ENCODE results near the gene HBG2. TPM values are rescaled to one million over a fixed set of nuclear protein-coding genes. Genes with fewer than 3 reads are reported as not detected.

Gene HBG2
- total RNA-seq, 1 experiment from 2014 or later = 1.4 TPM

GRCh38 chr11:5285703-5286340 is 31.2 kb upstream of the HBG2 start:
- DNase-seq (ENCODE audit: low read depth, low spot score) = no peak
- in situ Hi-C loops (cut with HindIII; ENCODE audit: low pct_unique_long_range_greater_than_20kb, low sequenced_read_pairs) = no loop called here

GRCh38 chr11:5284637-5285036 is 30.1 kb upstream of the HBG2 start:
- DNase-seq (ENCODE audit: low read depth, low spot score) = no peak
- in situ Hi-C loops (cut with HindIII; ENCODE audit: low pct_unique_long_range_greater_than_20kb, low sequenced_read_pairs) = no loop called here

- in situ Hi-C loops (cut with HindIII; ENCODE audit: low pct_unique_long_range_greater_than_20kb, low sequenced_read_pairs) = no loop called here
- no peak for DNase-seq (ENCODE audit: low read depth, low spot score)
Measured at GRCh38 chr11:5283882-5284281, 29.3 kb upstream of the HBG2 start.

- in situ Hi-C loops (cut with HindIII; ENCODE audit: low pct_unique_long_range_greater_than_20kb, low sequenced_read_pairs) = no loop called here
- no peak for DNase-seq (ENCODE audit: low read depth, low spot score)
Measured at GRCh38 chr11:5283086-5283485, 28.5 kb upstream of the HBG2 start.

DNA sequence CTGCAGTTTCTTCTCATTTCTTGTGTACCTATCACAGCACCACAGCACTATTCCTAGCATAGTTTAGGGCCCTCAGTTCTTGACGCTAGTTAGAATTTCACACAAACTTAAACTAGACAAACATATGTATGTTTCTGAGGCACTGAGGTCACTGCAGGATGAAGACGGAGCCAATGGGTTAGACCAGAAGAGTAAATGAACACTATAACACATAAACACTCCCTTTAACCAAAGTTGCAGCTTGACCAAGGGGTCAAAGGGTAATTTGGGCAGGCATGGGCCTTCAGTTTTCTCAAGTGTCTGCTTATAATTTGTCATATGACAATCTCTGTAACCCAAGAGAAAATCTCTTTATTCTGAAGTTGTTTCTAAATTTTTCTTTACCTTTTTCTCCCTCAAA is 28.0 kb upstream of the HBG2 start:
- DNase-seq (ENCODE audit: low read depth, low spot score) = no peak
- in situ Hi-C loops (cut with HindIII; ENCODE audit: low pct_unique_long_range_greater_than_20kb, low sequenced_read_pairs) = no loop called here

GRCh38 chr11:5281596-5281995 is 27.0 kb upstream of the HBG2 start:
- in situ Hi-C loops (cut with HindIII; ENCODE audit: low pct_unique_long_range_greater_than_20kb, low sequenced_read_pairs) = no loop called here
- DNase-seq (ENCODE audit: low read depth, low spot score) = no peak

DNA sequence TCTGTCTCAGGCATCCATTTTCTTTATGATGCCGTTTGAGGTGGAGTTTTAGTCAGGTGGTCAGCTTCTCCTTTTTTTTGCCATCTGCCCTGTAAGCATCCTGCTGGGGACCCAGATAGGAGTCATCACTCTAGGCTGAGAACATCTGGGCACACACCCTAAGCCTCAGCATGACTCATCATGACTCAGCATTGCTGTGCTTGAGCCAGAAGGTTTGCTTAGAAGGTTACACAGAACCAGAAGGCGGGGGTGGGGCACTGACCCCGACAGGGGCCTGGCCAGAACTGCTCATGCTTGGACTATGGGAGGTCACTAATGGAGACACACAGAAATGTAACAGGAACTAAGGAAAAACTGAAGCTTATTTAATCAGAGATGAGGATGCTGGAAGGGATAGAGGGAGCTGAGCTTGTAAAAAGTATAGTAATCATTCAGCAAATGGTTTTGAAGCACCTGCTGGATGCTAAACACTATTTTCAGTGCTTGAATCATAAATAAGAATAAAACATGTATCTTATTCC is 26.1 kb upstream of the HBG2 start:
- in situ Hi-C loops (cut with HindIII; ENCODE audit: low pct_unique_long_range_greater_than_20kb, low sequenced_read_pairs) = no loop called here
- peak; percentile 42 for DNase-seq (ENCODE audit: low read depth, low spot score)

- no peak for DNase-seq (ENCODE audit: low read depth, low spot score)
- in situ Hi-C loops (cut with HindIII; ENCODE audit: low pct_unique_long_range_greater_than_20kb, low sequenced_read_pairs) = no loop called here
Measured at GRCh38 chr11:5279471-5280090, 25.0 kb upstream of the HBG2 start.

GRCh38 chr11:5277807-5278382 is 23.3 kb upstream of the HBG2 start:
- in situ Hi-C loops (cut with HindIII; ENCODE audit: low pct_unique_long_range_greater_than_20kb, low sequenced_read_pairs) = no loop called here
- no peak for DNase-seq (ENCODE audit: low read depth, low spot score)

DNA sequence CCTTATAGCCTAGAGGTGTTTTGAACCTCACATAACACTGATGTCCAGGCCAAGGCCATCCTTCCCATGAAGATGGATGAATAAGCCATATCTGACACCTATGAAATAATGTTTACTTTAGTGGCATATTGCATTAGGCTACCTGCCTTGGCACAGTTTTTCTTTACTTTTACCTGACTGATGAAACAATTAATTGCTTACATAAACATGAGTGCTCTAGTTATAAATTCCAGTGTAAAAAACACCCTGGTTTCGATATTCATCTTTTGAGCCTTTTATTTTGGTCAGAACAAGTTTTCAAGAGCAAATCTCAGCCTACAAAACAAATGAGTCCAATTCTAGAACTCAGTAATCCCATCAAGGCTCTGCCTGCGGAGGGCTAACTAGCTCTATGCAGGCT is 22.1 kb upstream of the HBG2 start:
- no peak for DNase-seq (ENCODE audit: low read depth, low spot score)
- in situ Hi-C loops (cut with HindIII; ENCODE audit: low pct_unique_long_range_greater_than_20kb, low sequenced_read_pairs) = no loop called here

- DNase-seq (ENCODE audit: low read depth, low spot score) = no peak
- in situ Hi-C loops (cut with HindIII; ENCODE audit: low pct_unique_long_range_greater_than_20kb, low sequenced_read_pairs) = no loop called here
Measured at GRCh38 chr11:5275369-5276110, 21.0 kb upstream of the HBG2 start.

DNA sequence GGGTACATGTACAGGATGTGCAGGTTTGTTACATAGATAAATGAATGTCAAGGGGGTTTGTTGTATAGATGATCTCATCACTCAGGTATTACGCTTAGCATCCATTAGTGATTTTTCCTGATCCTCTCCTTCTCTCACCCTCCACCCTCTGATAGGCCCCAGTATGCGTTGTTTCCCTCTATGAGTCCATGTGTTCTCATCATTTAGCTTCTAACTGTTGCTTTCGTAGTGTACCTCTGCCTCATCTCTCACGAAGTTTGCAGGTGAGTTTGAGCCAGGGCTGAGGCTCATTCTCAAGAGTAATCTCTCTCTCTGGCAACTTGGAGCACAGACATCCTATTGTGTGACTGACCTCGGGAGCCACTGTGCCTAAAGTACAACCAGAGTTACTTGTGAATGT is 19.8 kb upstream of the HBG2 start:
- no peak for DNase-seq (ENCODE audit: low read depth, low spot score)
- in situ Hi-C loops (cut with HindIII; ENCODE audit: low pct_unique_long_range_greater_than_20kb, low sequenced_read_pairs) = no loop called here

GRCh38 chr11:5272395-5273017 is 17.9 kb upstream of the HBG2 start:
- no peak for DNase-seq (ENCODE audit: low read depth, low spot score)
- in situ Hi-C loops (cut with HindIII; ENCODE audit: low pct_unique_long_range_greater_than_20kb, low sequenced_read_pairs) = no loop called here

- no peak for DNase-seq (ENCODE audit: low read depth, low spot score)
- in situ Hi-C loops (cut with HindIII; ENCODE audit: low pct_unique_long_range_greater_than_20kb, low sequenced_read_pairs) = no loop called here
Measured at GRCh38 chr11:5269715-5270147, 15.2 kb upstream of the HBG2 start, which contains the start of gene HBE1. Gene HBE1 (minus strand): TSS chr11:5269945. CDS start chr11:5269890, 55 bp downstream.

DNA sequence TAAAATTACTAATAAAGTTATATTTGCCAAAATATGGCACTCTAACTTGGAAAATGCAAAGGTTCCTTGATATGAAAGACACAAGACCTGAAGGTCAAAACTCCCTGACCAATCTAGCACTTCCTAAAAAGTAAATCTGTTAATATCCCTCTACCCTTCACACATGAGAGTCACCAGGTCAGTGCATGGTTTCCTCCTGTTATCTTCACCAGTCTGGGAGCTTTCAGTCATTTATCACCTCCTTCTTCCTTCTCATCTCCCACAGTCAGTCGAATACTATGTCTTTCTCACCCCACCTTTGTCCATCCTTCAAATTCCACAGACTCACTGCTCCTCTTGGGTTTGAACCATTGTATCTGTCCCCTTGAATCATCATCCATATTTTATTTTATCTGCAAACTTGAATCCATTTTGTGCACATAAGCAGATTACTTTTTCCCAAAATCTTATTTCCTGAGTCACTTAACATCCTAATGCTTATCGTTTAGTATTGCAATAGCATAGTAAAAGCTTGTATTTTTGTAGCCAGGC is 12.5 kb upstream of the HBG2 start:
- DNase-seq (ENCODE audit: low read depth, low spot score) = no peak
- in situ Hi-C loops (cut with HindIII; ENCODE audit: low pct_unique_long_range_greater_than_20kb, low sequenced_read_pairs) = no loop called here

- in situ Hi-C loops (cut with HindIII; ENCODE audit: low pct_unique_long_range_greater_than_20kb, low sequenced_read_pairs) = no loop called here
- DNase-seq (ENCODE audit: low read depth, low spot score) = no peak
Measured at GRCh38 chr11:5266609-5267008, 12.0 kb upstream of the HBG2 start.

- in situ Hi-C loops (cut with HindIII; ENCODE audit: low pct_unique_long_range_greater_than_20kb, low sequenced_read_pairs) = no loop called here
- no peak for DNase-seq (ENCODE audit: low read depth, low spot score)
Measured at GRCh38 chr11:5265832-5266231, 11.3 kb upstream of the HBG2 start.

Data from SK-MEL-5 (cell line).